BLaER1 treated with 17β-estradiol and CSF1 and Interleukin-3, amounts not matched to agents 10 nM and 100 nM (cell line): ENCODE measurements around the gene CDON.

Experiments used
- H3K27ac ChIP-seq, 11 experiments: shearing (Covaris generic); formaldehyde crosslinking; 2 replicates each; pipeline ENCODE4 v1.8.1; 2022
- H3K27me3 ChIP-seq, 11 experiments: shearing (Covaris generic); formaldehyde crosslinking; 2 replicates each; pipeline ENCODE4 v1.8.1; 2022
- H3K36me3 ChIP-seq, 11 experiments: shearing (Covaris generic); formaldehyde crosslinking; 2 replicates each; pipeline ENCODE4 v1.8.1; 2022
- H3K4me1 ChIP-seq, 10 experiments: shearing (Covaris generic); formaldehyde crosslinking; 2 replicates each; pipeline ENCODE4 v1.8.1; 2022
- H3K4me2 ChIP-seq, 11 experiments: shearing (Covaris generic); formaldehyde crosslinking; 2 replicates each; pipeline ENCODE4 v1.8.1; 2022
- H3K4me3 ChIP-seq, 10 experiments: shearing (Covaris generic); formaldehyde crosslinking; 2 replicates each; pipeline ENCODE4 v1.8.1; 2022
- H3K9ac ChIP-seq, 11 experiments: shearing (Covaris generic); formaldehyde crosslinking; 2 replicates each; pipeline ENCODE4 v1.8.1; 2022
- H3K9me3 ChIP-seq, 11 experiments: shearing (Covaris generic); formaldehyde crosslinking; replicated peaks in 1 of 11; 2 replicates each; pipeline ENCODE4 v1.8.1; 2022
- H4K20me1 ChIP-seq, 11 experiments: shearing (Covaris generic); formaldehyde crosslinking; 2 replicates each; pipeline ENCODE4 v1.8.1; 2022
- Cebpa-rat ChIP-seq, 11 experiments: shearing (Covaris generic); IDR thresholded peaks; 2 replicates each; pipeline ENCODE4 v1.8.1; 2022

The CDON gene

DNA sequence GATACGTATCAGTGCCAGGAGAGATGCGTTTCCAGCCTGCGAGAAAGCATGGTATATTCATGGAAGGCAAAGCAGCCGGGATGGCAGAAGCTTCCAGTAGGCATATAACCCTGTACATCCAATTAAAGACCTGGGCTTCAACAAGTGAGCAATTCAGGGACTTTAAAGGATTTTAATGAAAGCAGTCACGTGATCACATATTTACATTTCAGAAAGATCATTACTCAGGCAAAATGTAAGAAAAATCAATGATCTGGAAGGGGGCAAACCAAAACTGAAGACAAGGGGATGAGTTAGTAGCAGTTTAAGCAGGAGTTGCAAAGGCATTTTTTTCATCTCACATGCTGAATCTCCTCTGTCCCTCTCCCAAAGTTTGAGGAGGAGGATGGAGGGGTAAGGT is 7.8 kb downstream of the CDON start:
- H4K20me1 ChIP-seq = no peaks in the 10 kb centered on the region
- no peaks in the 10 kb centered on the region for H3K36me3 ChIP-seq
- no peak for TF ChIP-seq Cebpa-rat (IDR thresholded peaks at IDR 0.05)
- H3K27ac ChIP-seq = no peak overlapping the region
- no peaks in the 10 kb centered on the region for H3K9me3 ChIP-seq
- H3K4me1 ChIP-seq = no peaks in the 10 kb centered on the region
- H3K4me2 ChIP-seq = no peak overlapping the region
- H3K9ac ChIP-seq = no peak overlapping the region
- peaks cover 0 to 10% (median 5%) of the 10 kb centered on the region in 11 experiments; a peak in 11 of 22 replicates for H3K27me3 ChIP-seq
- H3K4me3 ChIP-seq = no peak overlapping the region

- Histone ChIP-seq H3K9me3 (no peaks in the 10 kb centered on the region), H3K4me3 (no peak overlapping the region), H3K27me3 (peaks cover 0 to 7% (median under 1%) of the 10 kb centered on the region in 11 experiments; a peak in 7 of 22 replicates), H4K20me1 (no peaks in the 10 kb centered on the region), H3K4me2 (no peak overlapping the region), H3K4me1 (no peaks in the 10 kb centered on the region), H3K9ac (no peak overlapping the region), H3K27ac (no peak overlapping the region), H3K36me3 (no peaks in the 10 kb centered on the region)
- no peak for TF ChIP-seq Cebpa-rat (IDR thresholded peaks at IDR 0.05)
These were observed 8.3 kb downstream of the CDON start for GRCh38 chr11:126054408-126054807.

GRCh38 chr11:126053415-126054286 is 9.0 kb downstream of the CDON start:
- Histone ChIP-seq H3K27ac (no peak overlapping the region), H3K27me3 (peaks cover 0 to 5% (median 0%) of the 10 kb centered on the region in 11 experiments; a peak in 1 of 22 replicates), H3K9me3 (no peaks in the 10 kb centered on the region), H4K20me1 (no peaks in the 10 kb centered on the region), H3K9ac (no peak overlapping the region), H3K36me3 (no peaks in the 10 kb centered on the region), H3K4me1 (no peaks in the 10 kb centered on the region), H3K4me3 (no peak overlapping the region), H3K4me2 (no peak overlapping the region)
- no peak for TF ChIP-seq Cebpa-rat (IDR thresholded peaks at IDR 0.05)

DNA sequence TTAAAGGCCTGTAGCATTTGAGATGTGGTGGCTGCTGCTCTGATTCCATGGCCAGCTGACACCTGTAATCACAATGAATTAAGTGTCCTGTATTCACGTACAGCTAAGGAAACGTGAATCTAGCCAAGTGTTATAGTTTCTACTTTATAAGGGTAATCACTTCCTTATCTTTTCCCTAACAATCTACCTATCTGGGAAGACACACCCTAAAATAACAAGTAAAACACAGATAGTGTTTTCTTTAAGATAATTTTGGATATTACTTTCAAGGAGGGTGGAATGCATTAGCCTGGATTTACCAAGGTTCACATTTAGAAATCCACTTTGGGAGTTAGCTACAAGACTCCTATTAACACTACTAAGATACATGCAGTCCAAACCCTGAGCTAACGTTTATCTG is 11.5 kb downstream of the CDON start:
- no peak overlapping the region for H3K4me2 ChIP-seq
- no peak overlapping the region for H3K4me3 ChIP-seq
- no peaks in the 10 kb centered on the region for H3K4me1 ChIP-seq
- no peak for TF ChIP-seq Cebpa-rat (IDR thresholded peaks at IDR 0.05)
- H4K20me1 ChIP-seq = no peaks in the 10 kb centered on the region
- H3K27me3 ChIP-seq = no peaks in the 10 kb centered on the region
- H3K27ac ChIP-seq = no peak overlapping the region
- no peaks in the 10 kb centered on the region for H3K36me3 ChIP-seq
- no peaks in the 10 kb centered on the region for H3K9me3 ChIP-seq
- H3K9ac ChIP-seq = no peak overlapping the region

DNA sequence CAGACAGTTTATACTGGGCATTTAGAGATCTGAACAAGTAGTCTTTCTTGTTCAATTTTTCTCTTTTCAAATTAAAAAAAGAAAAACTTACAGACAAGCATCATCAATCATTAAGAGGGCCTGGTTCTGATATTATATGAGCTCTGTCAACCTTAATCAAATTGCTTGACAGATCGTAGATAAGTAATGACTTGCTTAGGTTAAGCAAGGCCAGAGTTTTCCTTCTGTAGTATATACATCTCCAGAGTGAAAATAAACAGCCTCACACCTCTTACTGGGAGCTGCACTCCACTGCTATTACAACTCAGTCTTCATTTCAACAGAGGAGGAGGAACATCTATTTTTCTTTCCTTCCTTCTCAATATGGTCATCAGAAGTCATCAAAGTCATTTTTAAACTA is 13.5 kb downstream of the CDON start:
- Histone ChIP-seq H4K20me1 (no peaks in the 10 kb centered on the region), H3K27ac (no peak overlapping the region), H3K4me2 (no peak overlapping the region), H3K9ac (no peak overlapping the region), H3K4me1 (no peaks in the 10 kb centered on the region), H3K9me3 (no peaks in the 10 kb centered on the region), H3K36me3 (no peaks in the 10 kb centered on the region), H3K27me3 (no peaks in the 10 kb centered on the region), H3K4me3 (no peak overlapping the region)
- no peak for TF ChIP-seq Cebpa-rat (IDR thresholded peaks at IDR 0.05)

DNA sequence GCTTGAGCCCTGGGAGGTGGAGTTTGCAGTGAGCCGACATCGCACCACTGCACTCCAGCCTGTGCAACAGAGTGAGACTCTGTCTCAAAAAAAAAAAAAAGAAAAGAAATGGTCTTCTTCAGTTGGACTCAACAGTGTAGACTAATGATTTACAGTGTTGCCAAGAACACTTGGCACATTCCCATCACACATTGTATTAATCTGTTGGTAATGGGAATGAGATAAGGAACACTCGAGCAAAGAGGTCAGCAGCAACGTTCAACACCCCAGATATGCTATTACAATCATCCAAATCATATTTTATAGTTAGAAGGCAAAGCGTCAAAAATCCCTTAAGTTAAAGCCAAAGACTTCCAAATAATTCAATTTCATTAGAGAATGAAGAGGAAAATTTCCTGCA is 14.5 kb downstream of the CDON start:
- Histone ChIP-seq H3K4me3 (no peak overlapping the region), H3K9me3 (no peaks in the 10 kb centered on the region), H3K27me3 (no peaks in the 10 kb centered on the region)

GRCh38 chr11:126046570-126047195 is 16.0 kb downstream of the CDON start:
- Histone ChIP-seq H3K4me2 (no peak overlapping the region), H3K9me3 (no peaks in the 10 kb centered on the region), H3K4me3 (no peak overlapping the region), H3K36me3 (no peaks in the 10 kb centered on the region), H3K27me3 (no peaks in the 10 kb centered on the region), H3K4me1 (no peaks in the 10 kb centered on the region), H3K9ac (no peak overlapping the region), H3K27ac (no peak overlapping the region), H4K20me1 (no peaks in the 10 kb centered on the region)
- TF ChIP-seq Cebpa-rat (IDR thresholded peaks at IDR 0.05) = no peak

More for the DNA sequence above, 14.5 kb downstream of the CDON start:
- no peaks in the 10 kb centered on the region for H3K4me1 ChIP-seq
- H3K27ac ChIP-seq = no peak overlapping the region
- H4K20me1 ChIP-seq = no peaks in the 10 kb centered on the region
- H3K4me2 ChIP-seq = no peak overlapping the region
- no peak for TF ChIP-seq Cebpa-rat (IDR thresholded peaks at IDR 0.05)
- no peaks in the 10 kb centered on the region for H3K36me3 ChIP-seq
- no peak overlapping the region for H3K9ac ChIP-seq

GRCh38 chr11:126039485-126040271 is 23.0 kb downstream of the CDON start:
- TF ChIP-seq Cebpa-rat (IDR thresholded peaks at IDR 0.05) = no peak
- H3K9me3 ChIP-seq = no peaks in the 10 kb centered on the region
- H3K9ac ChIP-seq = no peak overlapping the region
- no peak overlapping the region for H3K27ac ChIP-seq
- no peaks in the 10 kb centered on the region for H4K20me1 ChIP-seq
- H3K4me1 ChIP-seq = no peaks in the 10 kb centered on the region
- no peak overlapping the region for H3K4me3 ChIP-seq
- no peaks in the 10 kb centered on the region for H3K36me3 ChIP-seq
- no peaks in the 10 kb centered on the region for H3K27me3 ChIP-seq
- H3K4me2 ChIP-seq = no peak overlapping the region

DNA sequence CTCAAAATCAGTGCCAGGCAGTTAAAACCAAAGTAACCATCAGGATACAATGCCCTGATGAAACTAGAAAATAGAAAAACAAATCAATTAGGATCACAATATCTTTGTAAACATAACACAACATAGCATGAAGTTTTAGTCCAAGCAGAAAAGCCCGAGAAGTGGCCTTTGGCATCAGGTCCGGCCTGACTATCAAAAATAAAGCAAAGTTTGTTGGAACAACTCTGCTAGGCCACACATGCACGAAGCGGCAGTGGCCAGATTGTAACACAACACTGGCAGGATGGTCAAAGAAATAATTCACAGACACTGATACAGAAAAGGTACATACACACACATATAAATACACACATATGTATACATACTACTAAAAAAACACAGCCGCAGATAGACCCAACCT is 26.9 kb downstream of the CDON start:
- H3K4me1 ChIP-seq = peaks cover 0 to 4% (median 0%) of the 10 kb centered on the region in 10 experiments; a peak in 1 of 20 replicates
- no peak overlapping the region for H3K4me3 ChIP-seq
- H3K27ac ChIP-seq = no peak overlapping the region
- no peaks in the 10 kb centered on the region for H4K20me1 ChIP-seq
- no peak overlapping the region for H3K9ac ChIP-seq
- no peak for TF ChIP-seq Cebpa-rat (IDR thresholded peaks at IDR 0.05)
- no peak overlapping the region for H3K4me2 ChIP-seq
- no peaks in the 10 kb centered on the region for H3K27me3 ChIP-seq
- no peaks in the 10 kb centered on the region for H3K36me3 ChIP-seq
- no peaks in the 10 kb centered on the region for H3K9me3 ChIP-seq
